Muscle layer of duodenum (tissue), 2 donors: ENCODE measurements around the gene NR1H2.
"Not testable (repeated sequence)": the region's sequence is repeated elsewhere in the genome, so short reads cannot be mapped to it uniquely, and the experiment has no call there.

Experiments used
- H3K27ac ChIP-seq: one replicate; pipeline ENCODE4 v1.7.0; 2013; ENCODE audit warnings: mild to moderate bottlenecking, low read length
- H3K27me3 ChIP-seq: one replicate; pipeline ENCODE4 v1.7.0; 2013; ENCODE audit warnings: low read depth, mild to moderate bottlenecking, control low read depth, low read length
- H3K36me3 ChIP-seq, 2 donors: one replicate each; pipeline ENCODE4 v1.7.0; 2013; ENCODE audit warnings: low read length in 2 of 2, control low read depth in 1 of 2, mild to moderate bottlenecking in 1 of 2; ENCODE audit not compliant: insufficient read depth in 2 of 2, control insufficient read depth in 1 of 2
- H3K4me1 ChIP-seq, 2 donors: one replicate each; pipeline ENCODE4 v1.7.0; 2013; ENCODE audit warnings: low read length in 2 of 2, mild to moderate bottlenecking in 2 of 2, control low read depth in 1 of 2, moderate library complexity in 1 of 2; ENCODE audit not compliant: insufficient read depth in 2 of 2, control insufficient read depth in 1 of 2
- H3K4me3 ChIP-seq, 2 donors: one replicate each; pipeline ENCODE4 v1.7.0; 2013; ENCODE audit warnings: low read length in 2 of 2, low read depth in 1 of 2, mild to moderate bottlenecking in 1 of 2
- H3K9me3 ChIP-seq, 2 donors: one replicate each; pipeline ENCODE4 v1.7.0; 2013; ENCODE audit warnings: low read length in 2 of 2, control low read depth in 1 of 2, mild to moderate bottlenecking in 1 of 2; ENCODE audit not compliant: control insufficient read depth in 1 of 2
- donor health status: healthy.

The NR1H2 gene

GRCh38 chr19:50376166-50377050 lies at the start of gene NR1H2:
TSS of gene NR1H2 (plus strand) at chr19:50376457. CDS start at chr19:50377606, 1,149 bp downstream.
- Histone ChIP-seq H3K9me3 (no peaks in the 10 kb centered on the region), H3K27ac (peak within 1 kb of the TSS; percentile 93), H3K36me3 (peaks cover 31 to 44% of the 10 kb centered on the region in 2 donors), H3K27me3 (no peaks in the 10 kb centered on the region), H3K4me1 (peaks cover 0 to 18% of the 10 kb centered on the region in 2 donors), H3K4me3 (peak within 1 kb of the TSS; percentile 75 to 86)

GRCh38 chr19:50327013-50327412 lies 49.2 kb upstream of the NR1H2 start:
- Histone ChIP-seq H3K4me1 (peaks cover 3 to 29% of the 10 kb centered on the region in 2 donors), H3K4me3 (no peak overlapping the region), H3K27me3 (peaks cover 28% of the 10 kb centered on the region)

GRCh38 chr19:50327461-50328223 lies 48.6 kb upstream of the NR1H2 start:
- Histone ChIP-seq H3K27ac (no peak overlapping the region), H3K4me3 (no peak overlapping the region), H3K9me3 (no peaks in the 10 kb centered on the region), H3K4me1 (peaks cover 3 to 32% of the 10 kb centered on the region in 2 donors), H3K27me3 (peaks cover 34% of the 10 kb centered on the region), H3K36me3 (no peaks in the 10 kb centered on the region)

More at GRCh38 chr19:50327013-50327412, 49.2 kb upstream of the NR1H2 start:
- no peaks in the 10 kb centered on the region for H3K9me3 ChIP-seq
- H3K27ac ChIP-seq: no peak overlapping the region
- H3K36me3 ChIP-seq: no peaks in the 10 kb centered on the region

- H3K36me3 ChIP-seq: no peaks in the 10 kb centered on the region
- no peaks in the 10 kb centered on the region for H3K9me3 ChIP-seq
- no peak overlapping the region for H3K27ac ChIP-seq
These were observed 47.9 kb upstream of the NR1H2 start for GRCh38 chr19:50328224-50328872.

GRCh38 chr19:50328873-50329145 lies 47.4 kb upstream of the NR1H2 start:
- Histone ChIP-seq H3K27ac (no peak overlapping the region), H3K9me3 (no peaks in the 10 kb centered on the region), H3K36me3 (no peaks in the 10 kb centered on the region), H3K4me3 (no peak overlapping the region), H3K4me1 (peaks cover 3 to 43% of the 10 kb centered on the region in 2 donors), H3K27me3 (peaks cover 42% of the 10 kb centered on the region)

More at GRCh38 chr19:50328224-50328872, 47.9 kb upstream of the NR1H2 start:
- Histone ChIP-seq H3K4me1 (peaks cover 3 to 39% of the 10 kb centered on the region in 2 donors), H3K27me3 (peaks cover 41% of the 10 kb centered on the region), H3K4me3 (peak overlapping the region in 1 of 2 donors; percentile 32)

- Histone ChIP-seq H3K27ac (no peak within 1 kb of the TSS), H3K4me1 (peaks cover 6 to 48% of the 10 kb centered on the region in 2 donors), H3K36me3 (no peaks in the 10 kb centered on the region), H3K9me3 (no peaks in the 10 kb centered on the region), H3K4me3 (peak within 1 kb of the TSS; percentile 42 to 51), H3K27me3 (peaks cover 42% of the 10 kb centered on the region)
These were observed 46.9 kb upstream of the NR1H2 start, which contains the start of gene KCNC3 for GRCh38 chr19:50329146-50329925. TSS of gene KCNC3 (minus strand) at chr19:50329377. CDS start at chr19:50329082, 295 bp downstream.

- Histone ChIP-seq H3K4me3 (peak overlapping the region; percentile 42 to 50), H3K27me3 (peaks cover 42% of the 10 kb centered on the region), H3K4me1 (peaks cover 6 to 48% of the 10 kb centered on the region in 2 donors)
- not testable (repeated sequence) for H3K9me3 ChIP-seq, H3K27ac ChIP-seq, H3K36me3 ChIP-seq
These were observed 46.3 kb upstream of the NR1H2 start for GRCh38 chr19:50329926-50330294.

- Histone ChIP-seq H3K4me3 (peak overlapping the region; percentile 3 to 51), H3K27me3 (peaks cover 42% of the 10 kb centered on the region), H3K36me3 (no peaks in the 10 kb centered on the region), H3K4me1 (peaks cover 6 to 48% of the 10 kb centered on the region in 2 donors), H3K27ac (no peak overlapping the region), H3K9me3 (no peaks in the 10 kb centered on the region)
These were observed 45.7 kb upstream of the NR1H2 start for GRCh38 chr19:50330365-50331078.

- peaks cover 38% of the 10 kb centered on the region for H3K27me3 ChIP-seq
- H3K36me3 ChIP-seq: no peaks in the 10 kb centered on the region
- peaks cover 6 to 39% of the 10 kb centered on the region in 2 donors for H3K4me1 ChIP-seq
- no peaks in the 10 kb centered on the region for H3K9me3 ChIP-seq
- no peak overlapping the region for H3K27ac ChIP-seq
- peak overlapping the region; percentile 3 to 51 for H3K4me3 ChIP-seq
These were observed 44.9 kb upstream of the NR1H2 start for GRCh38 chr19:50331221-50331993.

- H3K9me3 ChIP-seq: no peaks in the 10 kb centered on the region
- H3K27ac ChIP-seq: no peak overlapping the region
- peaks cover 6 to 38% of the 10 kb centered on the region in 2 donors for H3K4me1 ChIP-seq
- H3K36me3 ChIP-seq: no peaks in the 10 kb centered on the region
- no peak overlapping the region for H3K4me3 ChIP-seq
- H3K27me3 ChIP-seq: peaks cover 33% of the 10 kb centered on the region
These were observed 44.3 kb upstream of the NR1H2 start for GRCh38 chr19:50331994-50332243.
